H54 (cell line): ENCODE data around the gene PXMP4.
A peak's percentile ranks its signal among the peaks of the same experiment; 100 is the strongest.

Experiments used
- DNase-seq: peaks from one replicate; pipeline ENCODE4 v3.0.0; 2011; ENCODE audit warnings: low spot score, mixed read lengths; ENCODE audit not compliant: insufficient read length
- FAIRE-seq: peaks from 3 replicates; lab custom pipeline; 2011; peaks lifted over from hg19 to GRCh38; lab: Jason Lieb, UNC
- POLR2A ChIP-seq: IDR thresholded peaks from 2 replicates; pipeline ENCODE4 v1.6.1; 2011; ENCODE audit warnings: low read depth, mild to moderate bottlenecking, low read length

The PXMP4 gene

DNA sequence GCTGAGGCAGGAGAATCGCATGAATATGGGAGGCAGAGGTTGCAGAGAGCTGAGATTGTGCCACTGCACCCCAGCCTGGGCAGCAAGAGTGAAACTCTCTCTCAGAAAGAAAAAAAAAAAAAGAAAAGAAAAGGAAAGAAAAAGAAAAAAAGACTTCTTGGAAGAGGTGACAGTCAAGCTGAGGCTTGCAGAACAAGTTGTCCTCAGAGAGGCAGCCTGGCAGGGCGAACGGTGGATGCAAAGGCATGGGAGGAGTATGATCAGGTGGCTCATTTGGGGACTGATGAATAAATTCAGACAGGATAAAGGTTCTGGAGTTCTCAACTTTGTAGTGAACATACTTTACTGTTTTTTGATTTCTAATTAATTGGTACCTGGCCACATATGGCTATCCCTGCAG lies 24.1 kb upstream of the PXMP4 start:
- FAIRE-seq: no peak
- TF ChIP-seq POLR2A: no peak
- DNase-seq: no peak

GRCh38 chr20:33740189-33740588 lies 20.1 kb upstream of the PXMP4 start:
- TF ChIP-seq POLR2A: no peak
- DNase-seq: no peak
- no peak for FAIRE-seq

- FAIRE-seq (no peak), DNase-seq (no peak)
- no peak for TF ChIP-seq POLR2A
These were observed 19.4 kb upstream of the PXMP4 start for GRCh38 chr20:33739493-33739892.

DNA sequence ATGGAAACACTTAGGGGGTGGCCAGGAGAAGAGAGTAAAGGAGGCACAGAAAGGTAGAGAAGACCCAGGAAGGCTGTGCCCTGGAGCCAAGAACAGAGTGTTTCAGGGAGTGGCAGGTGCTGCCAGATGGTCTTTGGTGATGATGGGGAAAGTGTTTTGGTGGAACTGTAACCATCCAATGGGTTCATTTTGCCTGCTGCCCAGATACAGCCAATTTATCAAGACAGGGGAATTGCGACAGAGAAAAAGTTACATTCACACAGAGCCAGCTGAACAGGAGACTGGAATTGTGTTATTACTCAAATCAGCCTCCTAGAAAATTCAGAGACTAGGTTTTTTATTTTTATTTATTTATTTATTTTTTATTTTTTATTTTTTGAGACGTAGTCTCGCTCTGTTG lies 16.9 kb upstream of the PXMP4 start:
- no peak for FAIRE-seq
- no peak for DNase-seq

GRCh38 chr20:33733654-33734576 lies 13.8 kb upstream of the PXMP4 start:
- no peak for FAIRE-seq
- DNase-seq: peak; percentile 52
- no peak for TF ChIP-seq POLR2A

More for the DNA sequence above, 16.9 kb upstream of the PXMP4 start:
- no peak for TF ChIP-seq POLR2A

- no peak for FAIRE-seq
- TF ChIP-seq POLR2A: peak; percentile 57
- no peak for DNase-seq
These were observed 12.3 kb upstream of the PXMP4 start for GRCh38 chr20:33732166-33732970.

GRCh38 chr20:33731693-33732165 lies 11.6 kb upstream of the PXMP4 start, which contains the start of gene ZNF341:
Gene ZNF341, plus strand, starts transcription at chr20:33731996. Its CDS starts 26 bp downstream, at chr20:33732022.
- FAIRE-seq (no peak), DNase-seq (peak; percentile 92)
- peak; percentile 72 for TF ChIP-seq POLR2A

GRCh38 chr20:33730946-33731692 lies 11.0 kb upstream of the PXMP4 start:
- no peak for TF ChIP-seq POLR2A
- no peak for FAIRE-seq
- DNase-seq: no peak

DNA sequence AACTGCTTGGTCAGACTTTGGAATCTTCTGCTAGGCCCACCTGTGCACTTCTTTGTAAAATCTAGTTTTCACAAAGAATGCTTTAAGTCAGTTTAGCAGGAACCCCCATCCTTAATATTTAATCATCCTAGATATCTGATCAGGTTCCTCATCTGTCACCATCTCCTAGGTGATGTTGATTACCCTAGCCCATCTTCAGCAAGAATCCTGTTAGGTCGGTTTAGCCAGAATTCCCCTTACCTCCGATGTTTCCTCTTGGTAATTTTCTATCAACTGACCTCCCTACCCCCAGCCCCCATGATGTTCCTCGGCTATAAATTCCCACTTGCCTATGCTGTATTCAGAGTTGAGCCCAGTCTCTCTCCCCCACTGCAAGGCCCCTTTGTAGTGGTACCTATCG lies 9.0 kb upstream of the PXMP4 start:
- no peak for DNase-seq
- TF ChIP-seq POLR2A: no peak
- FAIRE-seq: no peak

GRCh38 chr20:33728463-33728862 lies 8.4 kb upstream of the PXMP4 start:
- no peak for DNase-seq
- TF ChIP-seq POLR2A: no peak
- no peak for FAIRE-seq

GRCh38 chr20:33727806-33728205 lies 7.7 kb upstream of the PXMP4 start:
- DNase-seq: no peak
- no peak for TF ChIP-seq POLR2A
- no peak for FAIRE-seq

DNA sequence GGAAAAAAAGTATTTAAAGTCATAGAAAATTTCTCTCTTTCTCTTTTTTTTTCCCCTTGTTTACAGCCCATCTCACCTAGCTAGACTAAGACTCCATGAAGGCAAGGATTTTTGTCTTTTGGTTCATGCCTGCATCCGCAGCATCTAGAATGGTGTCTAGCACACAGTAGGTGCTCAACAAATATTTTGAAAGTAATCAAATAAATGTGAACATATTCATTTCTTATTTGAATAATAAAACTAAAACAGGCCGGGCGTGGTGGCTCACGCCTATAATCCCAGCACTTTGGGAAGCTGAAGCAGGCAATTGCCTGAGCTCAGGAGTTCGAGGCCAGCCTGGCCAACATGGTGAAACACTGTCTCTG lies 7.0 kb upstream of the PXMP4 start:
- no peak for DNase-seq
- no peak for TF ChIP-seq POLR2A
- no peak for FAIRE-seq

DNA sequence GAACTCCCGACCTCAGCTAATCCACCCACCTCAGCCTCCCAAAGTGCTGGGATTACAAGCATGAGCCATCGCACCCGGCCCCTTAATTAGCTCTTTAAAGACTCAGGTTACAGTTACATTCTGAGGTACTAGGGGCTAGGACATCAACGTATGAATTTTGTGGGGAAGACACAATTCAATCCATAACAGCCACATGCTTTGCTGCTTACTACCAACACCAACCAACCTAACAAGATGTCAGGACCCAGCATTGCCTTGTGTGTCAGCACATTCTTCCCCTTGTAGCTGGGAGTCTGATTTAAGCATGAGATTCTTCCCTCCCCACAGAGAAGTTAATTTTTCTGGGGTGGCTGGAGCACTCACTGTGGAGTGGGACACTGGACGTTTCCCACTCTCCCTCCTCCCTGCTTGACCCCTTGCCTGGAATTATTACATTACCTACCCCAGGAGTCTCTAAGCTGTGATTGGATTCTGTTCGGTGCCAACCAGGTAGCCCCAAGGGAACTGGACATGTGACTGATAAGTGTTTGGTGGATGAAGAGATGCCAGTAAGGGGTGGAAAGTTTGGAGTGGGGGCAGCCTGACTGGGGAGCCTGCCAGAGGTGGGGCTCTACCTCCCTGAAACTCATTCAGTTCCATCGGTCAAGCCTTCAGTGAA lies 5.6 kb upstream of the PXMP4 start:
- DNase-seq (no peak), FAIRE-seq (no peak)
- no peak for TF ChIP-seq POLR2A
